ENCODE results near the gene CCDC186. TPM values are rescaled to one million over a fixed set of nuclear protein-coding genes. Genes with fewer than 3 reads are reported as not detected.
A peak's percentile ranks its signal among the peaks of the same experiment; 100 is the strongest.

Gene CCDC186
- total and polyA plus RNA-seq, 11 donors, result 4.7 to 26.0 (median 18.8) TPM

DNA sequence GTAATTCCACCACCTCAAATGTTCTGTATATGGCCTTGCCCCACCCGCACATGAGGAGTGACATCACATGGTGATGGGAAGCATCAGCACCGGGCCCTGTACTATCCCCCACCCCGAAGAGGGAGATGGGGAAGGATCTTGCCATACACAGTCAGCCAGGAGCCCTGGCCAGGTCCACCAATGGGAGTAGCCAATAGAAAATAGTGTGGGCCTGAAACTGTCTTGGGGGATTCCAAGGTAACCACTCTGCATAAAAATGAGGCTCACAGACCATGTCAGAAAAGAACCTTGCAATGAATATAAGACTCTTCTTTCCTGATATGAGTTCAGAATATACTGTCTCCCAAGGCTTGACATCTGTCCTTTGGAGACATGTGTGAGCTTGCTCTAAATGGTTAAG lies 79.2 kb downstream of the CCDC186 start:
- TF ChIP-seq POLR2A (IDR thresholded peaks at IDR 0.05), result no peak
- TF ChIP-seq, protein P1, sequence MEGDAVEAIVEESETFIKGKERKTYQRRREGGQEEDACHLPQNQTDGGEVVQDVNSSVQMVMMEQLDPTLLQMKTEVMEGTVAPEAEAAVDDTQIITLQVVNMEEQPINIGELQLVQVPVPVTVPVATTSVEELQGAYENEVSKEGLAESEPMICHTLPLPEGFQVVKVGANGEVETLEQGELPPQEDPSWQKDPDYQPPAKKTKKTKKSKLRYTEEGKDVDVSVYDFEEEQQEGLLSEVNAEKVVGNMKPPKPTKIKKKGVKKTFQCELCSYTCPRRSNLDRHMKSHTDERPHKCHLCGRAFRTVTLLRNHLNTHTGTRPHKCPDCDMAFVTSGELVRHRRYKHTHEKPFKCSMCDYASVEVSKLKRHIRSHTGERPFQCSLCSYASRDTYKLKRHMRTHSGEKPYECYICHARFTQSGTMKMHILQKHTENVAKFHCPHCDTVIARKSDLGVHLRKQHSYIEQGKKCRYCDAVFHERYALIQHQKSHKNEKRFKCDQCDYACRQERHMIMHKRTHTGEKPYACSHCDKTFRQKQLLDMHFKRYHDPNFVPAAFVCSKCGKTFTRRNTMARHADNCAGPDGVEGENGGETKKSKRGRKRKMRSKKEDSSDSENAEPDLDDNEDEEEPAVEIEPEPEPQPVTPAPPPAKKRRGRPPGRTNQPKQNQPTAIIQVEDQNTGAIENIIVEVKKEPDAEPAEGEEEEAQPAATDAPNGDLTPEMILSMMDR (IDR thresholded peaks at IDR 0.05), result no peak
- WGBS, 4 donors, result 86 to 94% (median 90%) methylated on average over 3 of the region's 3 CpGs
- intact Hi-C loops (cut with DNase I), result loop anchor here in 1 of 10 donors (10.0 kb wide), 1 partner anchor 200 kb away; no protein-coding TSS in a partner anchor

DNA sequence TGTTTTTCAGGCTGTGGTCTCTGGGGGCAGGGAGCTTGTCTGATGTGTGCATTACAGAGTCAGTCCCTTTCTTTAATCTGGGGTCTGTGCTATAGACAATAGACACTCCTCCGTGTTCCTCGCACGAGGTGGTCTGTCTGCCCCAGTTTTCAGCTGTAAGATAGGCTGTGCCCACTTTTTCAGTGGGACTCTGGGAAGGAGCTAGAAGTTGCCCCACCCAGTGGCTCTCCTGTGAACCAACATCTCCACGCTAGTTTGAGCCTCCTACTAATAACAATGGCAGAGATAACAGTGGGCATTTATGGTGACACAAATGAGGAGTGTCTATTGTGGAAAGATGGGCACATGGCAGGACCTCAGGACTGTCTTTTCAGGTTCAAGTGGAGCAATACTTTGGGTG lies 86.3 kb downstream of the CCDC186 start:
- no peak for DNase-seq
- intact Hi-C loops (cut with DNase I), result loop anchor here in 1 of 10 donors (10.0 kb wide), 1 partner anchor 163 kb away; no protein-coding TSS in a partner anchor
- no peak overlapping the region for H3K27ac ChIP-seq
- no peaks in the 10 kb centered on the region for H3K4me1 ChIP-seq
- no peak overlapping the region for H3K4me3 ChIP-seq
- 65 to 73% (median 72%) methylated on average over 4 of the region's 4 CpGs for WGBS, 4 donors
- no peaks in the 10 kb centered on the region for H3K9me3 ChIP-seq
- ATAC-seq, result peak in 3 of 4 donors; percentile 36 to 41 (median 41)
- no peaks in the 10 kb centered on the region for H3K36me3 ChIP-seq
- no peaks in the 10 kb centered on the region for H3K27me3 ChIP-seq
- no peak for TF ChIP-seq POLR2A (IDR thresholded peaks at IDR 0.05)
- TF ChIP-seq, protein P1 (IDR thresholded peaks at IDR 0.05), result peak in 3 of 12 donors; percentile 9 to 21 (median 10)

More for the DNA sequence above, 79.2 kb downstream of the CCDC186 start:
- Histone ChIP-seq H3K4me3 (no peak overlapping the region), H3K27me3 (no peaks in the 10 kb centered on the region), H3K4me1 (peaks cover 0 to 25% (median 2%) of the 10 kb centered on the region in 12 donors), H3K9me3 (no peaks in the 10 kb centered on the region), H3K27ac (no peak overlapping the region), H3K36me3 (no peaks in the 10 kb centered on the region)
- ATAC-seq, result no peak
- no peak for DNase-seq

DNA sequence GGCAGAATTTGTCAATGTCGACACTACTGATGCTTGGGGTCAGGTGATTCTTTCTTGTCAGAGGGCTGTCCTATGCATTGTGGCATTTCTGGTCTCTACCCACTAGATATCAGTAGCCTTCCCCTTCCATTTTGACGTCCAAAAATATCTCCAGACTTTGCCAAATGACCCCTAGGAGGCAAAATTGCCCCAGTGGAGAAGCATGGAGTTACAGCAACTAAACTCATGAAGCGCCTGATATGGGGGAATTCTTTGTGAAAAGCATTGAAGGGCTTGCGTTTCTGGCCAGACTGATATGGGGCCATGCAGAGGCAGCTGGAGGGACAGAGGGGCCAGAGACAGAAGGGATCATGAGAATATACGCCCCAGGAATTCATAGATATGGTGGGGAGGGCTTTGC lies 86.7 kb downstream of the CCDC186 start:
- intact Hi-C loops (cut with DNase I), result loop anchor here in 1 of 10 donors (10.0 kb wide), 1 partner anchor 162 kb away; no protein-coding TSS in a partner anchor
- Histone ChIP-seq H3K36me3 (no peaks in the 10 kb centered on the region), H3K27me3 (no peaks in the 10 kb centered on the region), H3K27ac (no peak overlapping the region), H3K4me1 (no peaks in the 10 kb centered on the region), H3K9me3 (no peaks in the 10 kb centered on the region), H3K4me3 (no peak overlapping the region)
- DNase-seq (no peak), ATAC-seq (peak in 1 of 4 donors; percentile 10)
- WGBS, 4 donors, result 71 to 80% (median 76%) methylated on average over 5 of the region's 5 CpGs
- TF ChIP-seq, protein P1 (IDR thresholded peaks at IDR 0.05), result no peak
- TF ChIP-seq POLR2A (IDR thresholded peaks at IDR 0.05), result no peak

DNA sequence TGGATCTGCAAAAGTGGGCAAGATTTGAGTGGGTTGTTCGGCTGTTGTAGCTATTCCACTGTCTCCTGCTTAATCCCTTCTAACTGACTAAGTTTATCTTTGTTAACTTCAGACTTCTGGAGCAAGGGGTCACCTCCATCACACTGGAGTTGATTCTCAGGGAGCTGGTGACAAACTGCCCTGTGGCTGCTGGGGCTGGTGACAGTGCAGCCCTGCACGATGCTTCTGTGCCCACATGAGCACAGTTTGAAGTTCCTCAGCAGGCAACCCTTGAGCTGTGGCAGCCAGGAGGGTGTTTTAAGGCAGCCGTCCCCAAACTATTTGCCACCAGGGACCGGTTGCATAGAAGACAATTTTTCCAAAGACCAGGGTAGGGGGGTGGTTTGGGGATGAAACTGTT lies 89.8 kb downstream of the CCDC186 start:
- TF ChIP-seq POLR2A (IDR thresholded peaks at IDR 0.05), result no peak
- TF ChIP-seq, protein P1 (IDR thresholded peaks at IDR 0.05), result no peak
- DNase-seq (no peak), ATAC-seq (no peak)
- WGBS, 4 donors, result 88 to 93% (median 90%) methylated on average over 3 to 4 of the region's 4 CpGs
- intact Hi-C loops (cut with DNase I), result loop anchor here in 1 of 10 donors (10.0 kb wide), 1 partner anchor 159 kb away; no protein-coding TSS in a partner anchor
- Histone ChIP-seq H3K27ac (no peak overlapping the region), H3K36me3 (no peaks in the 10 kb centered on the region), H3K9me3 (no peaks in the 10 kb centered on the region), H3K4me3 (no peak overlapping the region), H3K4me1 (no peaks in the 10 kb centered on the region), H3K27me3 (no peaks in the 10 kb centered on the region)
